NB4 (cell line): ENCODE results near the gene CUX1.

Experiments used
- DNase-seq: peaks from one replicate; pipeline ENCODE4 v3.0.0; 2010; ENCODE audit warnings: low read depth
- H3K4me3 ChIP-seq: one replicate; pipeline ENCODE4 v1.5.1; 2011; ENCODE audit warnings: mild to moderate bottlenecking, low read depth, low read length, moderate library complexity
- MAX ChIP-seq: IDR thresholded peaks from 2 replicates; pipeline ENCODE4 v1.6.1; 2011; ENCODE audit warnings: low read depth, low read length
- MYC ChIP-seq: IDR thresholded peaks from 2 replicates; pipeline ENCODE4 v1.6.1; 2011; ENCODE audit warnings: low read depth, low read length
- POLR2A ChIP-seq: IDR thresholded peaks from 2 replicates; pipeline ENCODE4 v1.6.1; 2011; ENCODE audit warnings: mild to moderate bottlenecking; ENCODE audit not compliant: insufficient read length; ENCODE audit errors: extremely low read depth
- TF ChIP-seq, protein P1 (sequence below): IDR thresholded peaks from one replicate; pipeline ENCODE4 v1.5.1; 2012; ENCODE audit warnings: low read depth, low read length

CUX1 gene

GRCh38 chr7:102239206-102239820 is 421.9 kb downstream of the CUX1 start:
- TF ChIP-seq MAX, result no peak
- no peak for TF ChIP-seq MYC
- TF ChIP-seq POLR2A, result no peak
- TF ChIP-seq, protein P1, sequence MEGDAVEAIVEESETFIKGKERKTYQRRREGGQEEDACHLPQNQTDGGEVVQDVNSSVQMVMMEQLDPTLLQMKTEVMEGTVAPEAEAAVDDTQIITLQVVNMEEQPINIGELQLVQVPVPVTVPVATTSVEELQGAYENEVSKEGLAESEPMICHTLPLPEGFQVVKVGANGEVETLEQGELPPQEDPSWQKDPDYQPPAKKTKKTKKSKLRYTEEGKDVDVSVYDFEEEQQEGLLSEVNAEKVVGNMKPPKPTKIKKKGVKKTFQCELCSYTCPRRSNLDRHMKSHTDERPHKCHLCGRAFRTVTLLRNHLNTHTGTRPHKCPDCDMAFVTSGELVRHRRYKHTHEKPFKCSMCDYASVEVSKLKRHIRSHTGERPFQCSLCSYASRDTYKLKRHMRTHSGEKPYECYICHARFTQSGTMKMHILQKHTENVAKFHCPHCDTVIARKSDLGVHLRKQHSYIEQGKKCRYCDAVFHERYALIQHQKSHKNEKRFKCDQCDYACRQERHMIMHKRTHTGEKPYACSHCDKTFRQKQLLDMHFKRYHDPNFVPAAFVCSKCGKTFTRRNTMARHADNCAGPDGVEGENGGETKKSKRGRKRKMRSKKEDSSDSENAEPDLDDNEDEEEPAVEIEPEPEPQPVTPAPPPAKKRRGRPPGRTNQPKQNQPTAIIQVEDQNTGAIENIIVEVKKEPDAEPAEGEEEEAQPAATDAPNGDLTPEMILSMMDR, result no peak
- no peak overlapping the region for H3K4me3 ChIP-seq
- DNase-seq, result no peak

GRCh38 chr7:102241431-102241830 is 424.0 kb downstream of the CUX1 start:
- TF ChIP-seq MYC, result no peak
- TF ChIP-seq POLR2A, result no peak
- TF ChIP-seq, protein P1, result no peak
- TF ChIP-seq MAX, result no peak
- H3K4me3 ChIP-seq, result no peak overlapping the region
- DNase-seq, result no peak

DNA sequence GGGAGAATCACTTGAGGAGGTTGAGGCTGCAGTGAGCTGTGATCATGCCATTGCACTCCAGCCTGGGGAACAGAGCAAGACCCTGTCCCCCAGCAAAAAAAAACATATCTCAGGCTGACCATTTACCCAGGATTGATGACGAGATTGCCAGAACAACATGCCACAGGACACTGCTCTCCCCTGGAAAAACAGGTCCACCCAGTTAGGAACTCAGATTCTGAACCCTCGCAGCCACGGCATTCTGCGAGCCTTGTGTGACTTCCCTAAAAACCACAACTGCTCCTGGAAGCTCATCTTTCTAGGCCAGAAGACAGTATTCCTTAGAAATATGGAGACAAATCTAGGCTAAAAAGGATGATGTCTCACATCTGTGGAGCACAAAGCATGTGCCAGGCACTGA is 427.2 kb downstream of the CUX1 start:
- DNase-seq, result no peak
- no peak overlapping the region for H3K4me3 ChIP-seq
- no peak for TF ChIP-seq MAX
- no peak for TF ChIP-seq MYC
- no peak for TF ChIP-seq POLR2A
- TF ChIP-seq, protein P1, result no peak

GRCh38 chr7:102248081-102248455 is 430.6 kb downstream of the CUX1 start:
- no peak overlapping the region for H3K4me3 ChIP-seq
- TF ChIP-seq, protein P1, result no peak
- TF ChIP-seq MYC (no peak), MAX (no peak), POLR2A (no peak)
- no peak for DNase-seq

DNA sequence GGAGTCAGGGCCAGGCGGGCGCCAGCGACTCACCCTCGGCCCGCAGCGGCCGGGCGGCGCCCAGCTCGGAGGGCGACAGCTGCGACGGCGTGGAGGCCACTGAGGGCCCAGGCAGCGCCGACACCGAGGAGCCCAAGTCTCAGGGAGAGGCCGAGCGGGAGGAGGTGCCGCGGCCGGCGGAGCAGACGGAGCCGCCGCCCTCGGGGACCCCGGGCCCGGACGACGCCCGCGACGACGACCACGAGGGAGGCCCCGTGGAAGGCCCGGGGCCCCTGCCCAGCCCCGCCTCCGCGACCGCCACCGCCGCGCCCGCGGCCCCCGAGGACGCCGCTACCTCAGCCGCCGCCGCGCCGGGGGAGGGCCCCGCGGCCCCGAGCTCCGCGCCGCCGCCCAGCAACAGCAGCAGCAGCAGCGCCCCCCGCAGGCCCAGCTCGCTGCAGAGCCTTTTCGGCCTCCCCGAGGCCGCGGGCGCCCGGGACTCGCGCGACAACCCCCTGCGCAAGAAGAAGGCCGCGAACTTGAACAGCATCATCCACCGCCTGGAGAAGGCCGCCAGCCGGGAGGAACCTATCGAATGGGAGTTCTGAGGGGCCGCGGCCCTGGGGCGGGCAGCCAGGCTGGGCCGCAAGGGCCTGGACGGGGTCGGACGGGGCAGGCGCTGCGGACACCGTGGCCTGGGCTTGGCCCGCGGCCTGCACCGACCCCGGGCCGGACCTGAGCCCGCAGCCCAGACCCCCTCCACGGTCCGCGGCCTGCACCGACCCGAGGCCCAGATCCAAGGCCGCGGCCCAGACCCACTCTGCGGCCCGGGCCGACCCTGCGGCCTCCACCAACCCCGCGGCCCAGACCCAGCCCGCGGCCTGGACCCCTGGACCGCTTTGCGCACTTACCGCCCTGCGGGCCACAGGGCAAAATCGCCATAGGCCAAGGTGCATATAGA is 431.3 kb downstream of the CUX1 start:
- no peak overlapping the region for H3K4me3 ChIP-seq
- no peak for DNase-seq
- TF ChIP-seq, protein P1, result no peak
- no peak for TF ChIP-seq POLR2A
- TF ChIP-seq MYC, result no peak
- no peak for TF ChIP-seq MAX
